ENCODE results near the gene SGMS2. TPM values are rescaled to one million over a fixed set of nuclear protein-coding genes. Genes with fewer than 3 reads are reported as not detected.
"Not testable (repeated sequence)": the region's sequence is repeated elsewhere in the genome, so short reads cannot be mapped to it uniquely, and the experiment has no call there.

SGMS2 gene
- total RNA-seq, 1 donor from 2014 or later, result 67.8 TPM

DNA sequence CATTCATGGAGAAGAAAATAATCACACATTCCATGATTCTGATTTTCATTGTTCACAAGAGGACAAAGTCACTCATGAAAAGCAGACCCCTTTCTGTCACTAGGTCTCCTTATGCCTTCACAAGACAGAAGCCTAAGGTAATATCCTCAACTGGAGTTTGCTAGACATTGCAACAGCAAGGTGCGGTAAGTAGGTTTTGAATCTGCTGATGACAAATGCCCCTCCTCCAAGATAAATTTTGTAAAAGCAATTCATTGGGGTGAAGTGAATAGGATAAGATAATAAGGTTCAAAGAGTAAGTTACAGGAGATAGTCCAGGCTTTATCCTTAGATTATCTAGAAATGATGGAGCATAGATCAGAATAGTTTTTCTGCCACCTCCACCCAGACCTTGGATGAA lies 90.5 kb downstream of the SGMS2 start:
- Histone ChIP-seq H3K36me3 (no peaks in the 10 kb centered on the region), H3K4me1 (no peaks in the 10 kb centered on the region), H3K27ac (no peak overlapping the region), H3K27me3 (no peaks in the 10 kb centered on the region), H3K9me3 (peaks cover 6% of the 10 kb centered on the region), H3K4me3 (no peak overlapping the region)
- TF ChIP-seq CTCF (IDR thresholded peaks at IDR 0.05), result no peak
- no peak for DNase-seq
- ATAC-seq, result no peak
- intact Hi-C loops (cut with DNase I), result loop anchor here (10.0 kb wide), 1 partner anchor 90 kb away; the partner anchor contains the start of gene SGMS2

DNA sequence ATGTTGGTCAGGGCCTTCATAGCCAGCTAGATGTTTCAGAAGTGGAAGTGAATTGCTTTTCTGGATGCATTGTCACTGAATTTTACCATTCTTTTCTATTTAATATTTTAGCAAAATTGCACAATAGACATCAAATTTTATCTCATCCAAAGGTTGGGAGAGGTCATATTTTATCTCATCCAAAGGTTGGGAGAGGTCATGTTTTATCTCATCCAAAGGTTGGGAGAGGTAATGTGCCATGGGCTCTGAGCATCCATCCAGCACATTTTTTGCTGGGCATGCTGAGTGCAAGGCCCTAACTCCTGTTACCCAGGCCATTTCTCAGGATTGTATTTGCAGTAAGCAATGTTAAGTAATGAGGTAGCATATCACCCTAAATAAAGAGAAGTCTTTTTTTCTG lies 91.9 kb downstream of the SGMS2 start:
- H3K36me3 ChIP-seq, result no peaks in the 10 kb centered on the region
- H3K4me1 ChIP-seq, result no peaks in the 10 kb centered on the region
- H3K27ac ChIP-seq, result no peak overlapping the region
- DNase-seq (no peak), ATAC-seq (no peak)
- intact Hi-C loops (cut with DNase I), result loop anchor here (10.0 kb wide), 1 partner anchor 92 kb away; the partner anchor contains the start of gene SGMS2
- no peaks in the 10 kb centered on the region for H3K27me3 ChIP-seq
- H3K9me3 ChIP-seq, result peaks cover 6% of the 10 kb centered on the region
- no peak for TF ChIP-seq CTCF (IDR thresholded peaks at IDR 0.05)
- H3K4me3 ChIP-seq, result no peak overlapping the region

GRCh38 chr4:107917500-107917899 lies 92.8 kb downstream of the SGMS2 start:
- intact Hi-C loops (cut with DNase I), result loop anchor here (10.0 kb wide), 1 partner anchor 93 kb away; the partner anchor contains the start of gene SGMS2
- Histone ChIP-seq H3K9me3 (peaks cover 6% of the 10 kb centered on the region), H3K27ac (no peak overlapping the region), H3K36me3 (no peaks in the 10 kb centered on the region), H3K4me3 (no peak overlapping the region), H3K27me3 (no peaks in the 10 kb centered on the region), H3K4me1 (no peaks in the 10 kb centered on the region)
- TF ChIP-seq CTCF (IDR thresholded peaks at IDR 0.05), result no peak
- no peak for DNase-seq
- ATAC-seq, result no peak

- Histone ChIP-seq H3K27me3 (no peaks in the 10 kb centered on the region), H3K27ac (no peak overlapping the region), H3K4me1 (no peaks in the 10 kb centered on the region), H3K9me3 (peaks cover 6% of the 10 kb centered on the region), H3K4me3 (no peak overlapping the region), H3K36me3 (no peaks in the 10 kb centered on the region)
- no peak for DNase-seq
- intact Hi-C loops (cut with DNase I), result no loop called here
- ATAC-seq, result no peak
- no peak for TF ChIP-seq CTCF (IDR thresholded peaks at IDR 0.05)
Observed at GRCh38 chr4:107922486-107923473, 98.0 kb downstream of the SGMS2 start.

DNA sequence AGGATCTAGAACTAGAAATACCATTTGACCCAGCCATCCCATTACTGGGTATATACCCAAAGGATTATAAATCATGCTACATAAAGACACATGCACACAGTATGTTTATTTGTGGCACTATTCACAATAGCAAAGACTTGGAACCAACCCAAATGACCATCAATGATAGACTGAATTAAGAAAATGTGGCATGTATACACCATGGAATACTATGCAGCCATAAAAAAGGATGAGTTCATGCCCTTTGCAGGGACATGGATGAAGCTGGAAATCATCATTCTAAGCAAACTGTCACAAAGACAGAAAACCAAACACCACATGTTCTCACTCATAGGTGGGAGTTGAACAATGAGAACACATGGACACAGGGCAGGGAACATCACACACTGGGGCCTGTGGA lies 101.0 kb downstream of the SGMS2 start:
- H3K4me3 ChIP-seq; H3K9me3 ChIP-seq; H3K4me1 ChIP-seq; intact Hi-C loops (cut with DNase I); DNase-seq; H3K27ac ChIP-seq; H3K27me3 ChIP-seq; H3K36me3 ChIP-seq; ATAC-seq: not testable (repeated sequence)

- H3K4me3 ChIP-seq; H3K36me3 ChIP-seq; H3K4me1 ChIP-seq; DNase-seq; H3K27me3 ChIP-seq; intact Hi-C loops (cut with DNase I); H3K9me3 ChIP-seq; H3K27ac ChIP-seq; ATAC-seq: not testable (repeated sequence)
Observed at GRCh38 chr4:107926875-107927274, 102.1 kb downstream of the SGMS2 start.

Measured in upper lobe of right lung (tissue), 1 donor.